GM18502 (cell line): Measurements from ENCODE around the gene SLC5A11.

Experiments used
- ATAC-seq: cut with Tn5 transposase; IDR thresholded peaks from one replicate; pipeline ENCODE4 v1.9.1; 2021; ENCODE audit warnings: mild to moderate bottlenecking; ENCODE audit not compliant: unreplicated experiment, poor library complexity

The SLC5A11 gene

DNA sequence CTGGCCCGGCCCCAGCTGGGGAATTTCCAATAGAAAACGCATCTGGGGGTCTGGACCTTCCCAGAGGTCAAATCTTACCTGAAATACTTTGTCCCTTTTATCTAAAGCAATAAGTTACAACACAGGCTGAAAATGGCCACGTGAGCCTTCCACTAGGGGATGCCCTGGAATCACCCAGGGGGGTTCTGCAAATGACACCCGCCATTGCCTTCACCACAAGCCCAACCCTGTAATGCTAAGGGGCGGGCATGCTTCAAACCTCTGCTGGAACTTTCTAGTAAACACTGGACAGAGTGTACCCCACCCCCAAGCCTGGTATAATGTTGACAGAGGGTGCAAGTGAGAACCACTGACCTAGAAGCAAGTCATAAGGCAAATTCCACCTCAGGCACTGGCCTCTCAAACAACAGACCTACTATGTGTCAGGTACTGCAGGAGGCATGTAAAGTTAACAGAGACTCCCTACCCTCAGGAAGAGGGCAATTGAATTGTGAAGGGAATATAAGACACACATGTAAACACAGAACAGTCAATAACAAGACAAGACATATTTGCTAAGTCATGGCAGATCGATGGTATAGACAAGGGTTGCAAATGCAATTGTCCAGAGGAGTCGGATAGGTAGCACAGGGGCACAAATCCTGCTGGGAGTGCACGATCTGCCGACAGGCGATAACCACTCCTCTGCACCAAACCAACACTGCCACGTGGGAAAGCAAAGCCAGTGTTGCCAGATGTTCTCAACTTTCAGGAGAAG is 110.4 kb downstream of the SLC5A11 start:
- ATAC-seq = no peak

DNA sequence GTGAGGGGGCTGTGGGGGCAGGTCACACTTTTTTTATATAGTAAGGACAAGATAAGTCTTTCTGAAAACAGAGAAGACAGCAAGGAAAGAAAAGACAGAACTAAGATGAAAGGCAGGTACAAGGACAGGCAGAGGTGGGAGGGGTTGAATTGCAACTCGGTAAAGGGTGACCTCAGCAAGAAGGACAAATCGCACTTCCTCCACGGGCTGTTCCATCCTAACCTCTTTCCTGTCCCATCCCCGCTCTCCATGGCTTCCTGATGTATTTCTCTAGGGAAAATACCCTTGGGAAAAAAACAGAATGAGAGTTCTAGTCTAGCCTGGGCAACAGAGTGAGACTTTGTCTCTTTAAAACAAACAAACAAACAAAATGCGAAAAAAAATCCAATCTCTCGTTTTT is 112.1 kb downstream of the SLC5A11 start:
- ATAC-seq = no peak
